Smooth muscle cell (in vitro differentiated cells): ENCODE measurements around the gene ABHD6. TPM values are rescaled to one million over a fixed set of nuclear protein-coding genes. Genes with fewer than 3 reads are reported as not detected.
"Not testable (repeated sequence)": the region's sequence is repeated elsewhere in the genome, so short reads cannot be mapped to it uniquely, and the experiment has no call there.

Experiments used
- DNase-seq: peaks from one replicate; lab custom pipeline; 2025; ENCODE audit not compliant: unreplicated experiment; lab: John Stamatoyannopoulos, UW
- H2AFZ ChIP-seq: fragments of 200-600 bp; sonication (generic); 2 replicates; pipeline ENCODE4 v1.6.0; 2016; ENCODE audit warnings: antibody characterized with exemption, low read depth, mild to moderate bottlenecking
- H3F3A ChIP-seq: fragments of 200-600 bp; sonication (generic); 2 replicates; pipeline ENCODE4 v1.6.0; 2017; ENCODE audit warnings: antibody characterized with exemption, low read depth
- H3K27ac ChIP-seq: fragments of 200-600 bp; sonication (generic); 2 replicates; pipeline ENCODE4 v1.5.1; 2016; ENCODE audit warnings: low read depth, mild to moderate bottlenecking
- H3K27me3 ChIP-seq: fragments of 200-600 bp; sonication (generic); 2 replicates; pipeline ENCODE4 v1.6.1; 2016; ENCODE audit warnings: low read depth, mild to moderate bottlenecking
- H3K36me3 ChIP-seq: fragments of 200-600 bp; sonication (generic); 2 replicates; pipeline ENCODE4 v1.5.1; 2016; ENCODE audit warnings: low read depth
- H3K4me1 ChIP-seq: fragments of 200-600 bp; sonication (generic); 2 replicates; pipeline ENCODE4 v1.5.1; 2016; ENCODE audit warnings: low read depth
- H3K4me2 ChIP-seq: fragments of 200-600 bp; sonication (generic); 2 replicates; pipeline ENCODE4 v1.6.0; 2016; ENCODE audit warnings: mild to moderate bottlenecking
- H3K4me3 ChIP-seq: fragments of 200-600 bp; sonication (generic); 2 replicates; pipeline ENCODE4 v1.5.1; 2016; ENCODE audit warnings: mild to moderate bottlenecking
- H3K79me2 ChIP-seq: fragments of 200-600 bp; sonication (generic); 2 replicates; pipeline ENCODE4 v1.6.0; 2016; ENCODE audit warnings: low read depth, mild to moderate bottlenecking
- H3K9ac ChIP-seq: fragments of 200-600 bp; sonication (generic); 2 replicates; pipeline ENCODE4 v1.6.0; 2016; ENCODE audit warnings: low read depth
- H3K9me3 ChIP-seq: fragments of 200-600 bp; sonication (generic); replicated peaks from 2 replicates; pipeline ENCODE4 v1.5.1; 2016; ENCODE audit warnings: low read depth
- H4K20me1 ChIP-seq: fragments of 200-600 bp; sonication (generic); 2 replicates; pipeline ENCODE4 v1.6.0; 2016; ENCODE audit warnings: low read depth
- CTCF ChIP-seq: fragments of 200-600 bp; sonication (generic); IDR thresholded peaks from 2 replicates; pipeline ENCODE4 v1.5.1; 2017; ENCODE audit warnings: borderline replicate concordance, mild to moderate bottlenecking, antibody characterized with exemption; ENCODE audit not compliant: insufficient read depth, poor library complexity, severe bottlenecking
- WGBS: methylation state at CpG from one replicate; pipeline ENCODE4 v1.1.7; 2016; ENCODE audit warnings: low lambda C conversion rate; 5-methylcytosine and 5-hydroxymethylcytosine counted together
- polyA plus RNA-seq: library from polyadenylated mRNA; unstranded; fragments of >200 nt; fragmentation: Nextera tagmentation; extraction: Ambion mirVana; gene quantifications from 2 replicates; pipeline ENCODE4 v1.2.1, GENCODE V29; 2016
- total RNA-seq: library from RNA; depleted of rRNA; stranded (reverse); fragments of >200 nt; gene quantifications from 2 replicates; pipeline ENCODE4 v1.2.3, GENCODE V29; 2014

ABHD6 gene
- total and polyA plus RNA-seq, 2 experiments from 2014 or later: 3.9 to 7.1 TPM

DNA sequence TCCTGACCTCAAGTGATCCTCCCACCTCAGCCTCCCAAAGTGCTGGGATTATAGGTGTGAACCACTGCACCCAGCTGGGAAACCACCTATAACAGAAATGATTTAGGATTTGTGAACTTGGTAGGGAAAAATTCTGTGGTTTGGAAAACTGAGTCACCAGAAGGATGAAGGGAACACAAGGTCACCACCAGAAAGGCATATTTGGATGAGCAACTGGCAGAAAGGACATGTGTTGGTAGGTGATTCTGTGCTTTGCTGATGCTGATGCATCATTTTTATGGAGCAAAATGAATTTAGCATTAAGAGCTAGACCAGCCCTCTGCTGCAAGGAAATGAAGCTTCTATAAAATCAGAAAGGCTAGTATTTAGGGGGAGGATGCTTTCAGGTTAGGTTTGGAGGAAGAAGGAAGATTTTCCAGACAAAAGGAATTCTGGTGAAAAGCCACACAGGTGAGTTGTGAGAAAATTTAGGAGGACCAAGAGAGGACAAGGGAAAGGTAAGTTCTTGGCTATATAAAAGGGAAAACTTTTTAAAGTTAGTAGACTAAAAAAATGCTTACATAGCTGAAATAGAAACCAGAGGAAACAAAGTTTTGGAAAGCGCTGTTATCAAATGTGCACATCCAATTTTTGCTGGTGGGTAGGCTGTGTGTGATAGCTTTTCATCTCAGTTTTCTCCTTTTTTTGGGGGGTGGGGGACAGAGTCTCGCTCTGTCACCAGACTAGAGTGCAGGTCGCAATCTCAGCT is 98.7 kb downstream of the ABHD6 start:
- Histone ChIP-seq H3K27ac (peak overlapping the region; percentile 1), H3K79me2 (peaks cover 55% of the 10 kb centered on the region), H3F3A (no peaks in the 10 kb centered on the region), H3K36me3 (no peaks in the 10 kb centered on the region), H4K20me1 (peaks cover 3% of the 10 kb centered on the region), H3K9me3 (no peaks in the 10 kb centered on the region), H3K4me1 (peaks cover 20% of the 10 kb centered on the region), H3K4me2 (no peak overlapping the region), H3K27me3 (no peaks in the 10 kb centered on the region), H3K4me3 (no peak overlapping the region), H2AFZ (no peak overlapping the region), H3K9ac (no peak overlapping the region)
- DNase-seq: no peak
- no peak for TF ChIP-seq CTCF
- 86% methylated on average over 3 of the region's 3 CpGs for WGBS

DNA sequence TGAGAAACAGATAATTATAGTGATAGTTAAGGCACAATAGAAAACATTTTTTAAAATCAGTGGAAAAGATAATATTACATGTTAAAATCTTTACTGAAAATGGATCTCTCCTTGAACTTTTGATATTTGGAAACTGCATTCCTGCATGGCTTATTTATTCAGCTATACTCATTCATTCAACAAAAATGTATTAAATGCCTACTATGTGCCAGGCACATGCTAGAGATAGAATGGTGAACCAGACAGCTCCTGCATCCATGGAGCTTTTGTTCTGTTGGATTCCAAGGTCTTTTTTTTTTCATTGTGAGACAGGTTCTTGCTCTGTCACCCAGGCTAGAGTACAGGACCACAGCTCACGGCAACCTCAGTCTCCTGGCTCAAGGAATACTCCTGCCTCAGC is 99.6 kb downstream of the ABHD6 start:
- H2AFZ ChIP-seq: no peak overlapping the region
- no peaks in the 10 kb centered on the region for H3F3A ChIP-seq
- H3K9ac ChIP-seq: no peak overlapping the region
- H3K27ac ChIP-seq: no peak overlapping the region
- H3K9me3 ChIP-seq: no peaks in the 10 kb centered on the region
- H3K27me3 ChIP-seq: no peaks in the 10 kb centered on the region
- no peak for DNase-seq
- H3K79me2 ChIP-seq: peaks cover 59% of the 10 kb centered on the region
- no peak overlapping the region for H3K4me2 ChIP-seq
- H4K20me1 ChIP-seq: peaks cover 6% of the 10 kb centered on the region
- TF ChIP-seq CTCF: no peak
- peaks cover 19% of the 10 kb centered on the region for H3K4me1 ChIP-seq
- no peak overlapping the region for H3K4me3 ChIP-seq
- H3K36me3 ChIP-seq: no peaks in the 10 kb centered on the region
- 100% methylated on average over 1 of the region's 1 CpG for WGBS

DNA sequence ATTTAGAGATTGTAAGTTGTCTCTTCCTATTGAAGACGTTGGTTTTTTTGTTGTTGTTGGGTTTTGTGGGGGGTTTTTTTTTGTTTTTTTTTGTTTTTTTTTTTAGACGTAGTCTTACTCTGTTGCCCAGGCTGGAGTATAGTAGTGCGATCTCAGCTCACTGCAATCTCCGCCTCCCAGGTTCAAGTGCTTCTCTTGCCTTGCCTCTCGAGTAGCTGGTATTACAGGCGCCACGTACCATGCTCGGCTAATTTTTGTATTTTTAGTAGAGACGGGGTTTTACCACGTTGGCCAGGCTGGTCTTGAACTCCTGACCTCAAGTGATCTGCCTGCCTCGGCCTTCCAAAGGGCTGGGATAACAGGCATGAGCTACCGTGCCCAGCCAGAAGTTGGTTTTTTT is 101.6 kb downstream of the ABHD6 start:
- H3K4me1 ChIP-seq, H3K4me2 ChIP-seq, H3K27me3 ChIP-seq, H3F3A ChIP-seq, H3K9ac ChIP-seq, H2AFZ ChIP-seq, H3K9me3 ChIP-seq, H3K27ac ChIP-seq, H3K4me3 ChIP-seq, H3K36me3 ChIP-seq, DNase-seq: not testable (repeated sequence)
- H4K20me1 ChIP-seq: peaks cover 15% of the 10 kb centered on the region
- 97% methylated on average over 12 of the region's 12 CpGs for WGBS
- peaks cover 65% of the 10 kb centered on the region for H3K79me2 ChIP-seq

GRCh38 chr3:58340594-58341244 is 103.1 kb downstream of the ABHD6 start:
- Histone ChIP-seq H3K27ac (no peak overlapping the region), H3K4me1 (no peaks in the 10 kb centered on the region), H3F3A (no peaks in the 10 kb centered on the region), H3K79me2 (peaks cover 75% of the 10 kb centered on the region), H4K20me1 (peaks cover 17% of the 10 kb centered on the region), H3K9me3 (no peaks in the 10 kb centered on the region), H2AFZ (no peak overlapping the region), H3K27me3 (no peaks in the 10 kb centered on the region), H3K36me3 (no peaks in the 10 kb centered on the region), H3K4me2 (no peak overlapping the region), H3K9ac (no peak overlapping the region), H3K4me3 (no peak overlapping the region)
- 96% methylated on average over 3 of the region's 3 CpGs for WGBS
- no peak for DNase-seq
- TF ChIP-seq CTCF: no peak
